ENCODE measurements around the gene MYRIP.

- no peak for TF ChIP-seq POLR2A (IDR thresholded peaks at IDR 0.05)
- TF ChIP-seq, protein P1, sequence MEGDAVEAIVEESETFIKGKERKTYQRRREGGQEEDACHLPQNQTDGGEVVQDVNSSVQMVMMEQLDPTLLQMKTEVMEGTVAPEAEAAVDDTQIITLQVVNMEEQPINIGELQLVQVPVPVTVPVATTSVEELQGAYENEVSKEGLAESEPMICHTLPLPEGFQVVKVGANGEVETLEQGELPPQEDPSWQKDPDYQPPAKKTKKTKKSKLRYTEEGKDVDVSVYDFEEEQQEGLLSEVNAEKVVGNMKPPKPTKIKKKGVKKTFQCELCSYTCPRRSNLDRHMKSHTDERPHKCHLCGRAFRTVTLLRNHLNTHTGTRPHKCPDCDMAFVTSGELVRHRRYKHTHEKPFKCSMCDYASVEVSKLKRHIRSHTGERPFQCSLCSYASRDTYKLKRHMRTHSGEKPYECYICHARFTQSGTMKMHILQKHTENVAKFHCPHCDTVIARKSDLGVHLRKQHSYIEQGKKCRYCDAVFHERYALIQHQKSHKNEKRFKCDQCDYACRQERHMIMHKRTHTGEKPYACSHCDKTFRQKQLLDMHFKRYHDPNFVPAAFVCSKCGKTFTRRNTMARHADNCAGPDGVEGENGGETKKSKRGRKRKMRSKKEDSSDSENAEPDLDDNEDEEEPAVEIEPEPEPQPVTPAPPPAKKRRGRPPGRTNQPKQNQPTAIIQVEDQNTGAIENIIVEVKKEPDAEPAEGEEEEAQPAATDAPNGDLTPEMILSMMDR (IDR thresholded peaks at IDR 0.05), result no peak
Observed at GRCh38 chr3:39978308-39978707, 168.9 kb downstream of the MYRIP start.

All from thyroid gland (tissue), 4 donors.